GM23248 (cell line): ENCODE measurements around the gene FARP1. TPM values are rescaled to one million over a fixed set of nuclear protein-coding genes. Genes with fewer than 3 reads are reported as not detected.

ENCODE experiments used
- DNase-seq: peaks from one replicate; pipeline ENCODE4 v3.0.0-alpha.2; 2015
- H2AFZ ChIP-seq: fragments of 200-600 bp; sonication (generic); 2 replicates; pipeline ENCODE4 v1.6.1; 2016; ENCODE audit warnings: antibody characterized with exemption
- H3F3A ChIP-seq: fragments of 200-600 bp; sonication (generic); 2 replicates; pipeline ENCODE4 v1.6.1; 2016; ENCODE audit warnings: mild to moderate bottlenecking, antibody characterized with exemption, mixed run types; ENCODE audit not compliant: insufficient read depth
- H3K27ac ChIP-seq: fragments of 200-600 bp; sonication (generic); 2 replicates; pipeline ENCODE4 v1.5.1; 2016; ENCODE audit warnings: mild to moderate bottlenecking
- H3K27me3 ChIP-seq: fragments of 200-600 bp; sonication (generic); replicated peaks from 2 replicates; pipeline ENCODE4 v1.6.1; 2016; ENCODE audit warnings: mild to moderate bottlenecking; ENCODE audit not compliant: insufficient read depth
- H3K36me3 ChIP-seq: fragments of 200-600 bp; sonication (generic); 2 replicates; pipeline ENCODE4 v1.6.1; 2016; ENCODE audit warnings: low read depth, mild to moderate bottlenecking
- H3K4me1 ChIP-seq: fragments of 200-600 bp; sonication (generic); 2 replicates; pipeline ENCODE4 v1.6.1; 2016; ENCODE audit warnings: mild to moderate bottlenecking; ENCODE audit not compliant: insufficient read depth
- H3K4me2 ChIP-seq: fragments of 200-600 bp; sonication (generic); one replicate; pipeline ENCODE4 v1.6.1; 2016; ENCODE audit warnings: mild to moderate bottlenecking; ENCODE audit not compliant: unreplicated experiment
- H3K4me3 ChIP-seq: fragments of 200-600 bp; sonication (generic); 2 replicates; pipeline ENCODE4 v1.5.1; 2016; ENCODE audit warnings: mild to moderate bottlenecking
- H3K79me2 ChIP-seq: fragments of 200-600 bp; sonication (generic); 2 replicates; pipeline ENCODE4 v1.6.1; 2016; ENCODE audit warnings: mild to moderate bottlenecking; ENCODE audit not compliant: insufficient read depth
- H3K9ac ChIP-seq: fragments of 200-600 bp; sonication (generic); 2 replicates; pipeline ENCODE4 v1.6.1; 2016; ENCODE audit warnings: mild to moderate bottlenecking
- H3K9me2 ChIP-seq: fragments of 200-600 bp; sonication (generic); 2 replicates; pipeline ENCODE4 v1.6.1; 2016; ENCODE audit warnings: mixed run types, mild to moderate bottlenecking, moderate library complexity; ENCODE audit not compliant: insufficient read depth
- H3K9me3 ChIP-seq: fragments of 200-600 bp; sonication (generic); one replicate; pipeline ENCODE4 v1.6.1; 2017; ENCODE audit warnings: low read depth
- H4K20me1 ChIP-seq: fragments of 200-600 bp; sonication (generic); 2 replicates; pipeline ENCODE4 v1.6.0; 2016; ENCODE audit not compliant: insufficient read depth
- EZH2 ChIP-seq: fragments of 200-600 bp; sonication (generic); IDR thresholded peaks from 2 replicates; pipeline ENCODE4 v1.6.1; 2018; ENCODE audit warnings: antibody characterized with exemption, mild to moderate bottlenecking; ENCODE audit not compliant: insufficient read depth, poor library complexity, severe bottlenecking
- EZH2phosphoT487 ChIP-seq: fragments of 200-600 bp; sonication (generic); IDR thresholded peaks from 2 replicates; pipeline ENCODE4 v1.6.1; 2018; ENCODE audit warnings: antibody characterized with exemption, moderate library complexity, mild to moderate bottlenecking, low read depth; ENCODE audit not compliant: insufficient read depth
- WGBS, 2 experiments: methylation state at CpG; one replicate each; pipeline ENCODE4 v1.1.6; 2015 to 2017; ENCODE audit warnings: low lambda C conversion rate in 2 of 2, low coverage in 1 of 2; ENCODE audit errors: missing lambda C conversion rate in 2 of 2; 5-methylcytosine and 5-hydroxymethylcytosine counted together
- in situ Hi-C: fragments of 300-500 bp; cut with MboI; formaldehyde crosslinking; loops from 2 replicates; pipeline ENCODE4 v1.15.0; 2020
- microRNA-seq: library from miRNA; unstranded; fragments of <30 nt; microRNA quantifications from one replicate; pipeline ENCODE4, GENCODE V29; 2016; ENCODE audit warnings: borderline number of aligned reads
- polyA plus RNA-seq: library from polyadenylated mRNA; unstranded; fragments of >200 nt; fragmentation: Nextera tagmentation; extraction: Ambion mirVana; gene quantifications from 2 replicates; pipeline ENCODE4 v1.2.1, GENCODE V29; 2016
- small RNA-seq: library from RNA; depleted of rRNA; stranded (forward); fragments of <200 nt; gene quantifications from one replicate; pipeline ENCODE3, GENCODE V24; 2014; ENCODE audit warnings: low read depth, low replicate concordance
- total RNA-seq: library from RNA; depleted of rRNA; stranded (reverse); fragments of >200 nt; shearing (Covaris generic); gene quantifications from 2 replicates; pipeline ENCODE4 v1.2.3, GENCODE V29; 2014; rRNA removed

The FARP1 gene
- total and polyA plus RNA-seq, 2 experiments from 2014 or later, result 53.7 to 56.6 TPM

DNA sequence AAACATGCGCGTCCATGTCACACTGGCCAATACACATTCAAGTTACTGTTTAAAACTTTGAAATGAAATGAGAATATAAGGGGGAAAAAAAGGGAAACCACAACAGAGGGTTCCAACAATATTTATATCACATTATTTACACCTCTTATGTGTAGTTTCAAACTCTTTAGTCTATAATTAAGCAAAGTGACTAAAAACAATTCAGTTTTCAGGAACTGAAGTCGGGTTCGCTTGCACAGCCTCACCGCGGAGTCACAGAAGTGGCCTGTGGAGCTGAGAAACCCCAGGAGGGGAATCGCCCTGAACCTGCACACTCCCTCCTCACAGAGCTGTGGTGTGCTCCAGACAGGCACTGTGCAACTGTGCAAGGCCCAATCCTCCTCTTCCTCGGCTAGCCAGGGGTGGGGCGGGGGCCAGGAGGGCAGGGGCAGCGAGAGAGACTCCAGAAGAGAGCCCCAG is 358.1 kb downstream of the FARP1 start:
- H3K4me2 ChIP-seq, result no peak overlapping the region
- H3K9me3 ChIP-seq, result no peaks in the 10 kb centered on the region
- peaks cover 30% of the 10 kb centered on the region for H3K4me1 ChIP-seq
- H3K27me3 ChIP-seq, result no peaks in the 10 kb centered on the region
- no peak for TF ChIP-seq EZH2phosphoT487
- TF ChIP-seq EZH2, result no peak
- H2AFZ ChIP-seq, result no peak overlapping the region
- no peak overlapping the region for H3K9ac ChIP-seq
- H3K36me3 ChIP-seq, result no peaks in the 10 kb centered on the region
- H3F3A ChIP-seq, result peaks cover 20% of the 10 kb centered on the region
- no peaks in the 10 kb centered on the region for H4K20me1 ChIP-seq
- WGBS, 2 experiments, result 97 to 98% methylated on average over 9 to 10 of the region's 10 CpGs
- no peak for DNase-seq
- no peak overlapping the region for H3K4me3 ChIP-seq
- H3K27ac ChIP-seq, result no peak overlapping the region
- in situ Hi-C loops, result no loop called here
- peaks cover 100% of the 10 kb centered on the region for H3K79me2 ChIP-seq
- H3K9me2 ChIP-seq, result no peaks in the 10 kb centered on the region

DNA sequence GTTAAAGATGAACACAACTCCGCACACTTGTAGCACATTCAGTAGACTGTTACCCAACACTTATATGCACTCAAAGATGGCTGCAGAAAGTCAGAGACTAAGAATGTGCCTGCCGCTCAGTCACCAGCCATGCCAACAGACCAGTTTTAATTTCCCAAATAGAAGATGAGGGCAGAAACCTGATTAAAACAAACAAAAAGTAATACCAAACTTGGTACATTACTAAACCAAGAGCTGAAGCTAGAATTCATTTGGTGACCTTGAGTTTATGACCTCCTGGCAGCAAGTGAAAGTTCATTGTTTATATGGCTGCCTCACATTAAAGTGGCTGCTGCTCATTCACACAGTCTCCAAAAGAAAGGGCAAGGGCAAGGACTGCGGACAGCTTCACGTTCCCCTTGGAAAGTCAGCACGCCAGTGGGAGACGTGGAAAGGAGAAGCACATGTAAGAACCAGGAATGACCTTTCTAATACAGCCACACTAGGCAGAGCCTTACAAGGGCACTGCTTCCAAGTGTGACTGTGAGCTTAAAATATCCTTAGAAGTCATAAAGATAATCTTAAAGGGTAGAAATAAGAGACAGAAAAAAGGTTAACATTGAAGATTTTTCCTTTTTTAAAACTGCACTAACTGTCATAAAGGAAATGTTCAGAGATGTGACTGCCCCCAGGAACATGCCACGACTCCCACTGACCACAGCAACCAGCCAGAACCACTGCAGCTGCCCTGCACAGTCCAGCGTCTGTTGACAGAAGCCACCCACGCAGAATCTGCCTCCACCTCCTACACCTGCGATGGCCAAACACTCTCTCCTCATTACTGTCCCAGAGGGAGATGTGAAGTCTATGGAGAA is 360.5 kb downstream of the FARP1 start:
- peaks cover 42% of the 10 kb centered on the region for H3F3A ChIP-seq
- peak overlapping the region; percentile 15 for H3K9ac ChIP-seq
- H3K9me2 ChIP-seq, result no peaks in the 10 kb centered on the region
- no peaks in the 10 kb centered on the region for H3K36me3 ChIP-seq
- in situ Hi-C loops, result no loop called here
- TF ChIP-seq EZH2phosphoT487 (no peak), EZH2 (no peak)
- H2AFZ ChIP-seq, result no peak overlapping the region
- peak overlapping the region; percentile 33 for H3K4me2 ChIP-seq
- H4K20me1 ChIP-seq, result no peaks in the 10 kb centered on the region
- no peaks in the 10 kb centered on the region for H3K27me3 ChIP-seq
- H3K9me3 ChIP-seq, result no peaks in the 10 kb centered on the region
- no peak overlapping the region for H3K4me3 ChIP-seq
- whole genome bisulfite sequencing, 2 experiments, result 53 to 56% methylated on average over 10 of the region's 10 CpGs
- H3K79me2 ChIP-seq, result peaks cover 100% of the 10 kb centered on the region
- H3K27ac ChIP-seq, result peak overlapping the region; percentile 3; the same call in 1 of the 2 replicates
- peaks cover 40% of the 10 kb centered on the region for H3K4me1 ChIP-seq
- DNase-seq, result peak; percentile 40

DNA sequence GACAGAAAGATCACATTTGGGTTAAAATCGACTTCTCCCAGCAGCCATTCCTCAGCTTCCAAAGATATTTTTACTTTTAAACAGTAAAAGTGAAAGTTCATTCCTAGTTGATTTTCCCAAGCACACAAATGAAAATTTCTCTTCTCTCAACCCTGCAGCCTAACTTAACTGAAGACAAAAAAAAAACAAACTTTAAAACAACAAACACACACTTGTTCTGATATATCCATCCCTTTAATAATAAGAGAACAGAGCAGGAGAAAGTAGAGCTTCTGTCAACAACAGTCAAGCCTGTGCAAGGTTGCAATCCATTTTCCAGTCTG is 361.1 kb downstream of the FARP1 start:
- Histone ChIP-seq H3F3A (peaks cover 48% of the 10 kb centered on the region), H3K4me3 (no peak overlapping the region), H2AFZ (no peak overlapping the region), H3K4me1 (peaks cover 46% of the 10 kb centered on the region), H3K79me2 (peaks cover 95% of the 10 kb centered on the region), H3K36me3 (no peaks in the 10 kb centered on the region), H3K9me2 (no peaks in the 10 kb centered on the region), H3K27me3 (no peaks in the 10 kb centered on the region), H3K4me2 (peak overlapping the region; percentile 33), H3K9ac (peak overlapping the region; percentile 15), H4K20me1 (no peaks in the 10 kb centered on the region), H3K27ac (0 out of 2 replicates have a peak overlapping the region, but pooled peaks have one; percentile 3), H3K9me3 (no peaks in the 10 kb centered on the region)
- no peak for DNase-seq
- WGBS, 2 experiments, result 39 to 63% methylated on average over 1 of the region's 1 CpG
- in situ Hi-C loops, result no loop called here
- TF ChIP-seq EZH2phosphoT487 (no peak), EZH2 (no peak)

DNA sequence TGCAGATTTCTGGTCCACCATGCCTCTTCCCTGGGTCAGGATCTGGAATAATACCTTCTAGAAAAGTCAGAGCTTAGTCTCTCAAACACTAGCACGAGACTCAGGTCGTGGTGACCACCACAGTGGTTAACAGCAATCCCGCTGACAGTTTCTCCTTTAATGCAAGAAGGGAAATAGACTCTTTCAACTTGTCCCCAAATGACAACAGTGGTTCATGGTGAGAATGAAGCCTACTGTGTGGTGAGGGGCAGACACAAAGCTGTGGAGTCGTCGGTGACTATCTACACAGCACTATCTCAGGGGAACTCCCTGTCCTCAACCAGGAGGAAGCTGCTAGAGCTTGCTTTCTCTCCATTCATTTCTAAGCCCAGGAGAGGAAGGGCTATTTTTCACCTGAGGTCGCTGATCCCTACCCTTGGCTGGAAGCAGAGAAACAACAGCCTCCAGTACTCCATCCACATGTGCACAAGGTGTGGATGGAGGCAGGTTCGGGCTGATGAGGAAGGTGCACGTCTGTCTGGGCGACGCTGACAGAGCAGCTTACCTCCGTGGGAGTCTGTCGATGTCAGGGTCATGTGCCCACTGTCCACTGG is 361.6 kb downstream of the FARP1 start:
- Histone ChIP-seq H3K9ac (no peak overlapping the region), H3F3A (peaks cover 52% of the 10 kb centered on the region), H3K9me2 (no peaks in the 10 kb centered on the region), H3K4me2 (no peak overlapping the region), H3K27ac (no peak overlapping the region), H3K36me3 (no peaks in the 10 kb centered on the region), H3K79me2 (peaks cover 91% of the 10 kb centered on the region), H3K27me3 (no peaks in the 10 kb centered on the region), H3K9me3 (no peaks in the 10 kb centered on the region), H3K4me1 (peaks cover 49% of the 10 kb centered on the region), H2AFZ (no peak overlapping the region), H4K20me1 (no peaks in the 10 kb centered on the region), H3K4me3 (no peak overlapping the region)
- TF ChIP-seq EZH2, result no peak
- no peak for TF ChIP-seq EZH2phosphoT487
- 90% methylated on average over 12 of the region's 12 CpGs for WGBS, 2 experiments
- in situ Hi-C loops, result no loop called here
- DNase-seq, result no peak

Small RNA genes within 50 kb of the gene (microRNA-seq; reads per million reads assigned to microRNA genes)
- 2.6 reads per million for gene MIR3170

Small RNA genes within 50 kb of the gene (small RNA-seq; reads per million reads assigned to genes)
- not detected for gene MIR3170

Other genes starting within 250 kb of the FARP1 start
- 225 and 229 TPM in 2 replicates for gene IPO5, start 189.4 kb upstream of the FARP1 start, total RNA-seq
- 97.1 and 97.4 TPM in 2 replicates for gene IPO5, start 189.4 kb upstream of the FARP1 start, polyA plus RNA-seq
- gene RNF113B, start 34.2 kb downstream of the FARP1 start, total RNA-seq, result not detected in 2 replicates
- not detected in 2 replicates for gene RNF113B, start 34.2 kb downstream of the FARP1 start, polyA plus RNA-seq